GM23338 (cell line): ENCODE data around the gene MANEA. TPM values are rescaled to one million over a fixed set of nuclear protein-coding genes. Genes with fewer than 3 reads are reported as not detected.

Source experiments
- ATAC-seq: fragments of 200-7000 bp; cut with Tn5 transposase; 3 replicates; pipeline ENCODE4 v1.9.1; 2020
- DNase-seq: peaks from one replicate; pipeline ENCODE4 v3.0.0-alpha.2; 2015; ENCODE audit warnings: low spot score
- H2AFZ ChIP-seq: fragments of 200-600 bp; sonication (generic); 2 replicates; pipeline ENCODE4 v1.8.0; 2016; ENCODE audit warnings: antibody characterized with exemption, mild to moderate bottlenecking, moderate library complexity
- H3F3A ChIP-seq: fragments of 200-600 bp; sonication (generic); replicated peaks from 2 replicates; pipeline ENCODE4 v1.8.0; 2017; ENCODE audit warnings: antibody characterized with exemption, mixed run types, low read depth
- H3K27ac ChIP-seq: fragments of 200-600 bp; sonication (generic); 2 replicates; pipeline ENCODE4 v1.6.1; 2016; ENCODE audit warnings: low read depth
- H3K27me3 ChIP-seq: fragments of 200-600 bp; sonication (generic); 2 replicates; pipeline ENCODE4 v1.8.0; 2016; ENCODE audit warnings: mild to moderate bottlenecking, mixed run types, moderate library complexity; ENCODE audit not compliant: insufficient read depth
- H3K36me3 ChIP-seq: fragments of 200-600 bp; sonication (generic); 2 replicates; pipeline ENCODE4 v1.8.0; 2016; ENCODE audit warnings: mild to moderate bottlenecking; ENCODE audit not compliant: insufficient read depth
- H3K4me1 ChIP-seq: fragments of 200-600 bp; sonication (generic); 2 replicates; pipeline ENCODE4 v1.8.0; 2016; ENCODE audit warnings: mild to moderate bottlenecking, moderate library complexity; ENCODE audit not compliant: insufficient read depth
- H3K4me2 ChIP-seq: fragments of 200-600 bp; sonication (generic); 2 replicates; pipeline ENCODE4 v1.7.1; 2017; ENCODE audit warnings: mixed run types
- H3K4me3 ChIP-seq: fragments of 200-600 bp; sonication (generic); 2 replicates; pipeline ENCODE4 v1.6.1; 2016; ENCODE audit warnings: mixed run types
- H3K79me2 ChIP-seq: fragments of 200-600 bp; sonication (generic); replicated peaks from 2 replicates; pipeline ENCODE4 v1.8.0; 2017; ENCODE audit warnings: mild to moderate bottlenecking; ENCODE audit not compliant: insufficient read depth
- H3K9me2 ChIP-seq: fragments of 200-600 bp; sonication (generic); 2 replicates; pipeline ENCODE4 v1.8.0; 2017; ENCODE audit not compliant: insufficient read depth
- H4K20me1 ChIP-seq: fragments of 200-600 bp; sonication (generic); replicated peaks from 2 replicates; pipeline ENCODE4 v1.8.0; 2017; ENCODE audit warnings: mild to moderate bottlenecking; ENCODE audit not compliant: insufficient read depth
- H3K27ac Mint-ChIP-seq: 2 replicates; pipeline ENCODE4 v1.8.0; 2020; ENCODE audit warnings: inconsistent platforms, mild to moderate bottlenecking, moderate library complexity, mixed read lengths
- H3K27me3 Mint-ChIP-seq: 3 replicates; pipeline ENCODE4 v1.8.0; 2022; ENCODE audit warnings: low read depth, mild to moderate bottlenecking, moderate library complexity, mixed read lengths, inconsistent platforms; ENCODE audit not compliant: insufficient read depth, poor library complexity
- H3K36me3 Mint-ChIP-seq: 3 replicates; pipeline ENCODE4 v1.8.0; 2021; ENCODE audit warnings: low read depth, mild to moderate bottlenecking, inconsistent platforms, moderate library complexity, mixed read lengths
- H3K4me1 Mint-ChIP-seq: 3 replicates; pipeline ENCODE4 v1.8.0; 2020; ENCODE audit warnings: mild to moderate bottlenecking, inconsistent platforms, mixed read lengths
- H3K4me3 Mint-ChIP-seq: 3 replicates; pipeline ENCODE4 v1.8.0; 2021; ENCODE audit warnings: moderate library complexity, mild to moderate bottlenecking, inconsistent platforms, mixed read lengths
- H3K9me3 Mint-ChIP-seq: 3 replicates; pipeline ENCODE4 v1.8.0; 2020; ENCODE audit warnings: moderate library complexity, mild to moderate bottlenecking, inconsistent platforms, mixed read lengths
- CREB1 ChIP-seq: fragments of 250-450 bp; sonication (Bioruptor Pico); IDR thresholded peaks from 2 replicates; pipeline ENCODE4 v1.5.0; 2020; ENCODE audit warnings: low read depth, mild to moderate bottlenecking, moderate library complexity
- ETS1 ChIP-seq: IDR thresholded peaks from 2 replicates; pipeline ENCODE4 v1.6.1; 2016; ENCODE audit warnings: antibody characterized with exemption
- EZH2 ChIP-seq: fragments of 200-600 bp; sonication (generic); IDR thresholded peaks from one replicate; pipeline ENCODE4 v1.8.0; 2017; ENCODE audit warnings: antibody characterized with exemption, mild to moderate bottlenecking, low read depth; ENCODE audit not compliant: unreplicated experiment
- EZH2phosphoT487 ChIP-seq: fragments of 200-600 bp; sonication (generic); IDR thresholded peaks from one replicate; pipeline ENCODE4 v1.8.1; 2018; ENCODE audit warnings: antibody characterized with exemption; ENCODE audit not compliant: unreplicated experiment
- JUNB ChIP-seq: IDR thresholded peaks from one replicate; pipeline ENCODE4 v1.6.1; 2016; ENCODE audit warnings: antibody characterized with exemption; ENCODE audit not compliant: unreplicated experiment
- NANOG ChIP-seq: IDR thresholded peaks from 2 replicates; pipeline ENCODE4 v1.6.1; 2016; ENCODE audit warnings: antibody characterized with exemption, borderline replicate concordance
- POLR2AphosphoS5 ChIP-seq: IDR thresholded peaks from 2 replicates; pipeline ENCODE4 v1.6.1; 2016; ENCODE audit warnings: antibody characterized with exemption, low read depth
- STAT1 ChIP-seq: IDR thresholded peaks from one replicate; pipeline ENCODE4 v1.6.1; 2016; ENCODE audit warnings: antibody characterized with exemption; ENCODE audit not compliant: unreplicated experiment
- ZNF114 ChIP-seq: fragments of 250-450 bp; sonication (Bioruptor Pico); IDR thresholded peaks from 2 replicates; pipeline ENCODE4 v1.5.0; 2020; ENCODE audit warnings: mild to moderate bottlenecking, moderate library complexity
- ZNF331 ChIP-seq: fragments of 250-450 bp; sonication (Bioruptor Pico); IDR thresholded peaks from 2 replicates; pipeline ENCODE4 v1.5.0; 2020; ENCODE audit warnings: low read depth, mild to moderate bottlenecking, moderate library complexity
- ZNF462 ChIP-seq: fragments of 250-450 bp; sonication (Bioruptor Pico); IDR thresholded peaks from 2 replicates; pipeline ENCODE4 v1.5.0; 2020; ENCODE audit warnings: mild to moderate bottlenecking, moderate library complexity
- polyA plus RNA-seq: library from polyadenylated mRNA; unstranded; fragments of >200 nt; fragmentation: Nextera tagmentation; extraction: Ambion mirVana; gene quantifications from 2 replicates; pipeline ENCODE4 v1.2.1, GENCODE V29; 2016
- total RNA-seq: library from RNA; depleted of rRNA; stranded (reverse); fragments of >200 nt; shearing (Covaris generic); gene quantifications from 2 replicates; pipeline ENCODE4 v1.2.3, GENCODE V29; 2014
- TF ChIP-seq, protein P1 (sequence below): IDR thresholded peaks from one replicate; pipeline ENCODE4 v1.6.1; 2018; ENCODE audit warnings: antibody characterized with exemption; ENCODE audit not compliant: unreplicated experiment
- TF ChIP-seq, protein P2 (sequence below), 2 experiments: fragments of 200-600 bp in 1 of 2; sonication (generic) in 1 of 2; conservative IDR thresholded peaks; 2 replicates each; pipeline versions ENCODE4 v1.5.1 to v1.6.1; 2016 to 2017; ENCODE audit warnings: antibody characterized with exemption in 2 of 2, low read depth in 2 of 2, mild to moderate bottlenecking in 2 of 2, moderate library complexity in 1 of 2

MANEA gene
- total and polyA plus RNA-seq, 2 experiments from 2014 or later = 4.8 to 9.8 TPM

DNA sequence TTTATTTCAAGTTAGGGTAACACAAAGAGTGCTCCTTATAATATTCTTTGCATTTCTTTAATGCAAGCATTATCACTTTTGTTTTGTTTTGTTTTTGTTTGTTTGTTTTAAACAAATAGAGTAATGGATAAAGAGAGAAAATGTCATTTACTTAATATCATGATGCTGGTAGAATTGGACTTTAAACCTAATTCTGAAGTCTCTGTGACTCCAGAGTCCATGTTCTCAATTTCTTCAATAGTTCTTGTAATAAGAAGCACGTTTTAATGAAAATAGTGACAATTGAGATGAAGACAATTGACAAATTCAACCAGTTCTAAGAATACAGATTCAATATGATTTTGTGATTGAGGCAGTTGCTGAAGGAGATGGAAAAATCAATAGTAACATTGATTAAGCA lies 30.3 kb upstream of the MANEA start:
- Mint-ChIP-seq H3K9me3 (no peaks in the 10 kb centered on the region), H3K36me3 (no peaks in the 10 kb centered on the region), H3K4me3 (no peak overlapping the region), H3K27me3 (peaks cover 3% of the 10 kb centered on the region), H3K4me1 (peaks cover 8% of the 10 kb centered on the region), H3K27ac (no peak overlapping the region)
- ATAC-seq = no peak
- TF ChIP-seq, protein P1, sequence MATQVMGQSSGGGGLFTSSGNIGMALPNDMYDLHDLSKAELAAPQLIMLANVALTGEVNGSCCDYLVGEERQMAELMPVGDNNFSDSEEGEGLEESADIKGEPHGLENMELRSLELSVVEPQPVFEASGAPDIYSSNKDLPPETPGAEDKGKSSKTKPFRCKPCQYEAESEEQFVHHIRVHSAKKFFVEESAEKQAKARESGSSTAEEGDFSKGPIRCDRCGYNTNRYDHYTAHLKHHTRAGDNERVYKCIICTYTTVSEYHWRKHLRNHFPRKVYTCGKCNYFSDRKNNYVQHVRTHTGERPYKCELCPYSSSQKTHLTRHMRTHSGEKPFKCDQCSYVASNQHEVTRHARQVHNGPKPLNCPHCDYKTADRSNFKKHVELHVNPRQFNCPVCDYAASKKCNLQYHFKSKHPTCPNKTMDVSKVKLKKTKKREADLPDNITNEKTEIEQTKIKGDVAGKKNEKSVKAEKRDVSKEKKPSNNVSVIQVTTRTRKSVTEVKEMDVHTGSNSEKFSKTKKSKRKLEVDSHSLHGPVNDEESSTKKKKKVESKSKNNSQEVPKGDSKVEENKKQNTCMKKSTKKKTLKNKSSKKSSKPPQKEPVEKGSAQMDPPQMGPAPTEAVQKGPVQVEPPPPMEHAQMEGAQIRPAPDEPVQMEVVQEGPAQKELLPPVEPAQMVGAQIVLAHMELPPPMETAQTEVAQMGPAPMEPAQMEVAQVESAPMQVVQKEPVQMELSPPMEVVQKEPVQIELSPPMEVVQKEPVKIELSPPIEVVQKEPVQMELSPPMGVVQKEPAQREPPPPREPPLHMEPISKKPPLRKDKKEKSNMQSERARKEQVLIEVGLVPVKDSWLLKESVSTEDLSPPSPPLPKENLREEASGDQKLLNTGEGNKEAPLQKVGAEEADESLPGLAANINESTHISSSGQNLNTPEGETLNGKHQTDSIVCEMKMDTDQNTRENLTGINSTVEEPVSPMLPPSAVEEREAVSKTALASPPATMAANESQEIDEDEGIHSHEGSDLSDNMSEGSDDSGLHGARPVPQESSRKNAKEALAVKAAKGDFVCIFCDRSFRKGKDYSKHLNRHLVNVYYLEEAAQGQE = no peak
- no peak for TF ChIP-seq STAT1
- TF ChIP-seq ZNF331 (CRISPR knock-in tag) = no peak
- no peak for TF ChIP-seq EZH2phosphoT487
- no peak for TF ChIP-seq EZH2
- TF ChIP-seq ZNF114 (CRISPR knock-in tag) = no peak
- TF ChIP-seq JUNB = no peak
- TF ChIP-seq, protein P2, sequence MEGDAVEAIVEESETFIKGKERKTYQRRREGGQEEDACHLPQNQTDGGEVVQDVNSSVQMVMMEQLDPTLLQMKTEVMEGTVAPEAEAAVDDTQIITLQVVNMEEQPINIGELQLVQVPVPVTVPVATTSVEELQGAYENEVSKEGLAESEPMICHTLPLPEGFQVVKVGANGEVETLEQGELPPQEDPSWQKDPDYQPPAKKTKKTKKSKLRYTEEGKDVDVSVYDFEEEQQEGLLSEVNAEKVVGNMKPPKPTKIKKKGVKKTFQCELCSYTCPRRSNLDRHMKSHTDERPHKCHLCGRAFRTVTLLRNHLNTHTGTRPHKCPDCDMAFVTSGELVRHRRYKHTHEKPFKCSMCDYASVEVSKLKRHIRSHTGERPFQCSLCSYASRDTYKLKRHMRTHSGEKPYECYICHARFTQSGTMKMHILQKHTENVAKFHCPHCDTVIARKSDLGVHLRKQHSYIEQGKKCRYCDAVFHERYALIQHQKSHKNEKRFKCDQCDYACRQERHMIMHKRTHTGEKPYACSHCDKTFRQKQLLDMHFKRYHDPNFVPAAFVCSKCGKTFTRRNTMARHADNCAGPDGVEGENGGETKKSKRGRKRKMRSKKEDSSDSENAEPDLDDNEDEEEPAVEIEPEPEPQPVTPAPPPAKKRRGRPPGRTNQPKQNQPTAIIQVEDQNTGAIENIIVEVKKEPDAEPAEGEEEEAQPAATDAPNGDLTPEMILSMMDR (conservative IDR thresholded peaks at IDR 0.05; ENCODE audit: low read depth in 2 of 2) = no peak
- no peak for TF ChIP-seq ETS1
- no peak for TF ChIP-seq NANOG
- TF ChIP-seq POLR2AphosphoS5 = no peak
- TF ChIP-seq CREB1 (CRISPR knock-in tag) = no peak
- TF ChIP-seq ZNF462 (CRISPR knock-in tag) = no peak
- no peak overlapping the region for H3K4me2 ChIP-seq
- no peak overlapping the region for H3K27ac ChIP-seq
- peaks cover 2% of the 10 kb centered on the region; the same call in 1 of the 2 replicates for H3K9me2 ChIP-seq
- H2AFZ ChIP-seq = no peak overlapping the region
- no peaks in the 10 kb centered on the region for H3K27me3 ChIP-seq
- peaks cover 8% of the 10 kb centered on the region; the same call in 1 of the 2 replicates for H3K4me1 ChIP-seq
- H3K4me3 ChIP-seq = no peak overlapping the region
- no peaks in the 10 kb centered on the region for H3F3A ChIP-seq
- no peaks in the 10 kb centered on the region for H4K20me1 ChIP-seq
- H3K79me2 ChIP-seq = no peaks in the 10 kb centered on the region
- no peak for DNase-seq
- no peaks in the 10 kb centered on the region for H3K36me3 ChIP-seq
